GM10847 (cell line): Measurements from ENCODE around the gene CHN2.

Experiments
- POLR2A ChIP-seq: IDR thresholded peaks from 2 replicates; pipeline ENCODE4 v1.6.1; 2011; ENCODE audit not compliant: insufficient read length; ENCODE audit errors: extremely low read depth

CHN2 gene

GRCh38 chr7:29194594-29195427 is at the start of gene CHN2:
Gene CHN2 (plus strand): TSS chr7:29194775.
- TF ChIP-seq POLR2A, result no peak

GRCh38 chr7:29145553-29146056 is 49.0 kb upstream of the CHN2 start:
- no peak for TF ChIP-seq POLR2A

GRCh38 chr7:29146057-29146706 is 48.4 kb upstream of the CHN2 start, which contains the start of gene CPVL:
Gene CPVL (minus strand): TSS chr7:29146537. CDS start chr7:29121061, 25,476 bp downstream.
- no peak for TF ChIP-seq POLR2A

GRCh38 chr7:29146888-29147609 is 47.5 kb upstream of the CHN2 start:
- no peak for TF ChIP-seq POLR2A

- TF ChIP-seq POLR2A, result no peak
These were observed 46.8 kb upstream of the CHN2 start for GRCh38 chr7:29147821-29148220.

- TF ChIP-seq POLR2A, result no peak
These were observed 45.5 kb upstream of the CHN2 start for GRCh38 chr7:29149036-29149435.

GRCh38 chr7:29150856-29151255 is 43.7 kb upstream of the CHN2 start:
- no peak for TF ChIP-seq POLR2A

GRCh38 chr7:29154076-29154475 is 40.5 kb upstream of the CHN2 start:
- no peak for TF ChIP-seq POLR2A

GRCh38 chr7:29156907-29157452 is 37.6 kb upstream of the CHN2 start:
- TF ChIP-seq POLR2A, result no peak

GRCh38 chr7:29158795-29159423 is 35.7 kb upstream of the CHN2 start:
- TF ChIP-seq POLR2A, result no peak

- no peak for TF ChIP-seq POLR2A
These were observed 34.5 kb upstream of the CHN2 start for GRCh38 chr7:29160080-29160479.

GRCh38 chr7:29161231-29161630 is 33.3 kb upstream of the CHN2 start:
- TF ChIP-seq POLR2A, result no peak

GRCh38 chr7:29162577-29162976 is 32.0 kb upstream of the CHN2 start:
- no peak for TF ChIP-seq POLR2A

GRCh38 chr7:29163854-29164253 is 30.7 kb upstream of the CHN2 start:
- no peak for TF ChIP-seq POLR2A

- no peak for TF ChIP-seq POLR2A
These were observed 26.9 kb upstream of the CHN2 start for GRCh38 chr7:29167721-29168120.

- no peak for TF ChIP-seq POLR2A
These were observed 23.8 kb upstream of the CHN2 start for GRCh38 chr7:29170781-29171180.
